Smooth muscle cell (in vitro differentiated cells): ENCODE data around the gene S1PR1. TPM values are rescaled to one million over a fixed set of nuclear protein-coding genes. Genes with fewer than 3 reads are reported as not detected.

Source experiments
- DNase-seq: peaks from one replicate; lab custom pipeline; 2025; ENCODE audit not compliant: unreplicated experiment; lab: John Stamatoyannopoulos, UW
- H2AFZ ChIP-seq: fragments of 200-600 bp; sonication (generic); 2 replicates; pipeline ENCODE4 v1.6.0; 2016; ENCODE audit warnings: antibody characterized with exemption, low read depth, mild to moderate bottlenecking
- H3F3A ChIP-seq: fragments of 200-600 bp; sonication (generic); 2 replicates; pipeline ENCODE4 v1.6.0; 2017; ENCODE audit warnings: antibody characterized with exemption, low read depth
- H3K27ac ChIP-seq: fragments of 200-600 bp; sonication (generic); 2 replicates; pipeline ENCODE4 v1.5.1; 2016; ENCODE audit warnings: low read depth, mild to moderate bottlenecking
- H3K27me3 ChIP-seq: fragments of 200-600 bp; sonication (generic); 2 replicates; pipeline ENCODE4 v1.6.1; 2016; ENCODE audit warnings: low read depth, mild to moderate bottlenecking
- H3K36me3 ChIP-seq: fragments of 200-600 bp; sonication (generic); 2 replicates; pipeline ENCODE4 v1.5.1; 2016; ENCODE audit warnings: low read depth
- H3K4me1 ChIP-seq: fragments of 200-600 bp; sonication (generic); 2 replicates; pipeline ENCODE4 v1.5.1; 2016; ENCODE audit warnings: low read depth
- H3K4me2 ChIP-seq: fragments of 200-600 bp; sonication (generic); 2 replicates; pipeline ENCODE4 v1.6.0; 2016; ENCODE audit warnings: mild to moderate bottlenecking
- H3K4me3 ChIP-seq: fragments of 200-600 bp; sonication (generic); 2 replicates; pipeline ENCODE4 v1.5.1; 2016; ENCODE audit warnings: mild to moderate bottlenecking
- H3K79me2 ChIP-seq: fragments of 200-600 bp; sonication (generic); 2 replicates; pipeline ENCODE4 v1.6.0; 2016; ENCODE audit warnings: low read depth, mild to moderate bottlenecking
- H3K9ac ChIP-seq: fragments of 200-600 bp; sonication (generic); 2 replicates; pipeline ENCODE4 v1.6.0; 2016; ENCODE audit warnings: low read depth
- H3K9me3 ChIP-seq: fragments of 200-600 bp; sonication (generic); replicated peaks from 2 replicates; pipeline ENCODE4 v1.5.1; 2016; ENCODE audit warnings: low read depth
- H4K20me1 ChIP-seq: fragments of 200-600 bp; sonication (generic); 2 replicates; pipeline ENCODE4 v1.6.0; 2016; ENCODE audit warnings: low read depth
- CTCF ChIP-seq: fragments of 200-600 bp; sonication (generic); IDR thresholded peaks from 2 replicates; pipeline ENCODE4 v1.5.1; 2017; ENCODE audit warnings: borderline replicate concordance, mild to moderate bottlenecking, antibody characterized with exemption; ENCODE audit not compliant: insufficient read depth, poor library complexity, severe bottlenecking
- WGBS: methylation state at CpG from one replicate; pipeline ENCODE4 v1.1.7; 2016; ENCODE audit warnings: low lambda C conversion rate; 5-methylcytosine and 5-hydroxymethylcytosine counted together
- polyA plus RNA-seq: library from polyadenylated mRNA; unstranded; fragments of >200 nt; fragmentation: Nextera tagmentation; extraction: Ambion mirVana; gene quantifications from 2 replicates; pipeline ENCODE4 v1.2.1, GENCODE V29; 2016
- total RNA-seq: library from RNA; depleted of rRNA; stranded (reverse); fragments of >200 nt; gene quantifications from 2 replicates; pipeline ENCODE4 v1.2.3, GENCODE V29; 2014

S1PR1 gene
- total and polyA plus RNA-seq, 2 experiments from 2014 or later, result 12.0 to 12.1 TPM

- Histone ChIP-seq H3K9ac (no peak overlapping the region), H3K79me2 (no peaks in the 10 kb centered on the region), H3K27me3 (no peaks in the 10 kb centered on the region), H3K9me3 (no peaks in the 10 kb centered on the region), H3F3A (no peaks in the 10 kb centered on the region), H3K4me2 (no peak overlapping the region), H3K27ac (no peak overlapping the region), H2AFZ (no peak overlapping the region), H3K36me3 (no peaks in the 10 kb centered on the region), H4K20me1 (no peaks in the 10 kb centered on the region), H3K4me3 (no peak overlapping the region), H3K4me1 (peaks cover 27% of the 10 kb centered on the region)
- DNase-seq, result no peak
- 97% methylated on average over 3 of the region's 3 CpGs for WGBS
- TF ChIP-seq CTCF, result no peak
These were observed 44.9 kb downstream of the S1PR1 start for GRCh38 chr1:101281751-101282150.

GRCh38 chr1:101282314-101283038 is 45.7 kb downstream of the S1PR1 start:
- no peaks in the 10 kb centered on the region for H3K36me3 ChIP-seq
- H2AFZ ChIP-seq, result no peak overlapping the region
- no peak for DNase-seq
- no peak for TF ChIP-seq CTCF
- H3K4me2 ChIP-seq, result peak overlapping the region; percentile 63
- H4K20me1 ChIP-seq, result no peaks in the 10 kb centered on the region
- no peaks in the 10 kb centered on the region for H3F3A ChIP-seq
- H3K27ac ChIP-seq, result no peak overlapping the region
- H3K9me3 ChIP-seq, result no peaks in the 10 kb centered on the region
- WGBS, result 55% methylated on average over 10 of the region's 10 CpGs
- no peak overlapping the region for H3K4me3 ChIP-seq
- no peaks in the 10 kb centered on the region for H3K79me2 ChIP-seq
- H3K4me1 ChIP-seq, result peaks cover 27% of the 10 kb centered on the region
- H3K9ac ChIP-seq, result no peak overlapping the region
- H3K27me3 ChIP-seq, result no peaks in the 10 kb centered on the region

- Histone ChIP-seq H3K27ac (no peak overlapping the region), H3K9ac (no peak overlapping the region), H3K4me1 (peaks cover 27% of the 10 kb centered on the region), H3K79me2 (no peaks in the 10 kb centered on the region), H3K27me3 (no peaks in the 10 kb centered on the region), H3K4me3 (no peak overlapping the region), H3K36me3 (no peaks in the 10 kb centered on the region), H3K4me2 (peak overlapping the region; percentile 63), H3K9me3 (no peaks in the 10 kb centered on the region), H2AFZ (peak overlapping the region; percentile 59), H3F3A (no peaks in the 10 kb centered on the region), H4K20me1 (no peaks in the 10 kb centered on the region)
- TF ChIP-seq CTCF, result no peak
- WGBS, result 24% methylated on average over 3 of the region's 3 CpGs
- no peak for DNase-seq
These were observed 46.6 kb downstream of the S1PR1 start for GRCh38 chr1:101283443-101283842.

- Histone ChIP-seq H3K4me1 (peaks cover 27% of the 10 kb centered on the region), H3K4me2 (peak overlapping the region; percentile 63), H3K27me3 (no peaks in the 10 kb centered on the region)
These were observed 47.2 kb downstream of the S1PR1 start for GRCh38 chr1:101284021-101284420.

More at GRCh38 chr1:101284021-101284420, 47.2 kb downstream of the S1PR1 start:
- no peak overlapping the region for H3K9ac ChIP-seq
- no peak for DNase-seq
- no peaks in the 10 kb centered on the region for H3K36me3 ChIP-seq
- peak overlapping the region; percentile 59 for H2AFZ ChIP-seq
- no peak overlapping the region for H3K4me3 ChIP-seq
- peaks cover 3% of the 10 kb centered on the region for H3F3A ChIP-seq
- H3K9me3 ChIP-seq, result no peaks in the 10 kb centered on the region
- no peaks in the 10 kb centered on the region for H4K20me1 ChIP-seq
- no peaks in the 10 kb centered on the region for H3K79me2 ChIP-seq
- H3K27ac ChIP-seq, result no peak overlapping the region
- 38% methylated on average over 16 of the region's 16 CpGs for WGBS
- TF ChIP-seq CTCF, result no peak
